H9 (cell line): Measurements from ENCODE around the gene NUDT3. TPM values are rescaled to one million over a fixed set of nuclear protein-coding genes. Genes with fewer than 3 reads are reported as not detected.

Experiments
- DNase-seq: peaks from one replicate; pipeline ENCODE4 v3.0.0-alpha.2; 2017
- H2AFZ ChIP-seq: one replicate; pipeline ENCODE4 v1.6.1; 2013; ENCODE audit warnings: mild to moderate bottlenecking, low read length, control low read depth, moderate library complexity
- H2AK5ac ChIP-seq: 2 replicates; pipeline ENCODE4 v1.6.1; 2013; ENCODE audit warnings: low read length, control low read depth, mixed read lengths; ENCODE audit not compliant: insufficient read length
- H2BK120ac ChIP-seq: one replicate; pipeline ENCODE4 v1.6.1; 2013; ENCODE audit warnings: low read depth, mild to moderate bottlenecking, low read length, control low read depth, inconsistent platforms; ENCODE audit not compliant: poor library complexity, severe bottlenecking
- H2BK12ac ChIP-seq: 2 replicates; pipeline ENCODE4 v1.6.1; 2013; ENCODE audit warnings: low read length, control low read depth, mixed read lengths, low read depth; ENCODE audit not compliant: insufficient read length
- H2BK15ac ChIP-seq: 2 replicates; pipeline ENCODE4 v1.6.1; 2013; ENCODE audit warnings: low read depth, low read length, control low read depth
- H2BK20ac ChIP-seq: one replicate; pipeline ENCODE4 v1.6.1; 2013; ENCODE audit warnings: low read depth, mild to moderate bottlenecking, low read length, control low read depth, inconsistent platforms; ENCODE audit not compliant: poor library complexity, severe bottlenecking
- H2BK5ac ChIP-seq: 2 replicates; pipeline ENCODE4 v1.6.1; 2013; ENCODE audit warnings: low read length, control low read depth, mixed read lengths; ENCODE audit not compliant: insufficient read length
- H3K14ac ChIP-seq: 2 replicates; pipeline ENCODE4 v1.6.1; 2013; ENCODE audit warnings: low read length, control low read depth; ENCODE audit not compliant: insufficient read depth
- H3K18ac ChIP-seq: 2 replicates; pipeline ENCODE4 v1.6.1; 2013; ENCODE audit warnings: low read depth, mild to moderate bottlenecking, mixed read lengths, low read length, control low read depth; ENCODE audit not compliant: insufficient read length
- H3K23ac ChIP-seq: 2 replicates; pipeline ENCODE4 v1.6.1; 2013; ENCODE audit warnings: low read length, control low read depth, mixed read lengths, low read depth; ENCODE audit not compliant: insufficient read length
- H3K23me2 ChIP-seq: 2 replicates; pipeline ENCODE4 v1.6.1; 2013; ENCODE audit warnings: low read depth, mild to moderate bottlenecking, mixed read lengths, low read length, control low read depth; ENCODE audit not compliant: insufficient read length, poor library complexity, severe bottlenecking
- H3K27ac ChIP-seq: 2 replicates; pipeline ENCODE4 v1.5.1; 2013; ENCODE audit warnings: low read length, control low read depth, mixed read lengths, low read depth; ENCODE audit not compliant: insufficient read length
- H3K27me3 ChIP-seq: 2 replicates; pipeline ENCODE4 v1.6.1; 2013; ENCODE audit warnings: low read length, control low read depth, inconsistent platforms; ENCODE audit not compliant: insufficient read depth
- H3K4ac ChIP-seq: 2 replicates; pipeline ENCODE4 v1.6.1; 2013; ENCODE audit warnings: low read depth, mild to moderate bottlenecking, control low read depth, inconsistent platforms, low read length, moderate library complexity
- H3K4me1 ChIP-seq: 2 replicates; pipeline ENCODE4 v1.6.1; 2013; ENCODE audit warnings: low read length, control low read depth, inconsistent platforms; ENCODE audit not compliant: insufficient read depth
- H3K4me2 ChIP-seq: 2 replicates; pipeline ENCODE4 v1.6.1; 2013; ENCODE audit warnings: low read length, control low read depth, mixed read lengths; ENCODE audit not compliant: insufficient read length, insufficient read depth
- H3K56ac ChIP-seq: 2 replicates; pipeline ENCODE4 v1.6.1; 2013; ENCODE audit warnings: low read depth, mild to moderate bottlenecking, mixed read lengths, low read length, control low read depth; ENCODE audit not compliant: insufficient read length
- H3K79me1 ChIP-seq: 2 replicates; pipeline ENCODE4 v1.6.1; 2013; ENCODE audit warnings: low read depth, mild to moderate bottlenecking, moderate library complexity, low read length, control low read depth, inconsistent platforms; ENCODE audit not compliant: insufficient read depth, poor library complexity, severe bottlenecking
- H3K79me2 ChIP-seq: 2 replicates; pipeline ENCODE4 v1.6.1; 2013; ENCODE audit warnings: low read length, control low read depth, inconsistent platforms; ENCODE audit not compliant: insufficient read depth
- H3K9ac ChIP-seq: 2 replicates; pipeline ENCODE4 v1.6.1; 2013; ENCODE audit warnings: low read length, control low read depth, mixed read lengths; ENCODE audit not compliant: insufficient read length; ENCODE audit errors: extremely low read depth
- H3K9me3 ChIP-seq: one replicate; pipeline ENCODE4 v1.6.1; 2013; ENCODE audit warnings: low read depth, low read length, inconsistent platforms; ENCODE audit not compliant: control insufficient read depth
- H3T11ph ChIP-seq: one replicate; pipeline ENCODE4 v1.6.1; 2013; ENCODE audit warnings: mild to moderate bottlenecking, low read length, control low read depth, inconsistent platforms
- H4K20me1 ChIP-seq: one replicate; pipeline ENCODE4 v1.6.1; 2013; ENCODE audit not compliant: control insufficient read depth, insufficient read length, insufficient read depth
- H4K5ac ChIP-seq: 2 replicates; pipeline ENCODE4 v1.6.1; 2013; ENCODE audit warnings: low read depth, mild to moderate bottlenecking, mixed read lengths, low read length, control low read depth; ENCODE audit not compliant: insufficient read length
- H4K8ac ChIP-seq: replicated peaks from 2 replicates; pipeline ENCODE4 v1.6.1; 2013; ENCODE audit warnings: low read length, control low read depth, mixed read lengths, low read depth; ENCODE audit not compliant: insufficient read length
- H4K91ac ChIP-seq: 2 replicates; pipeline ENCODE4 v1.6.1; 2013; ENCODE audit warnings: low read depth, mild to moderate bottlenecking, moderate library complexity, mixed read lengths, low read length, control low read depth; ENCODE audit not compliant: insufficient read length
- H3K27ac Mint-ChIP-seq, 3 experiments: 2 replicates in 2 of 3; 3 replicates in 1 of 3; pipeline ENCODE4 v1.8.0; 2020 to 2021; ENCODE audit warnings: mixed read lengths in 3 of 3, mild to moderate bottlenecking in 1 of 3, moderate library complexity in 1 of 3
- H3K27me3 Mint-ChIP-seq: 2 replicates; pipeline ENCODE4 v1.8.0; 2021; ENCODE audit warnings: low read depth, mild to moderate bottlenecking, moderate library complexity, mixed read lengths
- H3K36me3 Mint-ChIP-seq, 3 experiments: 2 replicates in 2 of 3; 3 replicates in 1 of 3; pipeline ENCODE4 v1.8.0; 2020 to 2021; ENCODE audit warnings: low read depth in 3 of 3, mixed read lengths in 3 of 3; ENCODE audit not compliant: insufficient read depth in 1 of 3
- H3K4me1 Mint-ChIP-seq, 2 experiments: 2 replicates each; pipeline ENCODE4 v1.8.0; 2020; ENCODE audit warnings: mixed read lengths in 2 of 2
- H3K4me3 Mint-ChIP-seq, 2 experiments: 2 replicates in 1 of 2; 3 replicates in 1 of 2; pipeline ENCODE4 v1.8.0; 2020 to 2021; ENCODE audit warnings: mild to moderate bottlenecking in 2 of 2, mixed read lengths in 2 of 2, moderate library complexity in 1 of 2
- H3K9me3 Mint-ChIP-seq, 2 experiments: 2 replicates in 1 of 2; 3 replicates in 1 of 2; pipeline ENCODE4 v1.8.0; 2020; ENCODE audit warnings: mild to moderate bottlenecking in 2 of 2, mixed read lengths in 2 of 2, moderate library complexity in 1 of 2
- WGBS: extraction: QIAGEN DNeasy Blood & Tissue Kit; methylation state at CpG from one replicate; pipeline ENCODE4 v1.1.7; 2013; ENCODE audit warnings: missing lambda C conversion rate, low lambda C conversion rate, mixed read lengths; ENCODE audit not compliant: insufficient read length; ENCODE audit errors: extremely low coverage; 5-methylcytosine and 5-hydroxymethylcytosine counted together
- total RNA-seq: library from RNA; stranded (reverse); gene quantifications from 2 replicates; pipeline ENCODE4 v1.2.1, GENCODE V29; 2021
- TF ChIP-seq, protein P1 (sequence below): fragments of 200-600 bp; sonication (generic); conservative IDR thresholded peaks from 3 replicates; pipeline ENCODE4 v1.8.0; 2021; ENCODE audit warnings: antibody characterized with exemption, mild to moderate bottlenecking

Gene NUDT3
- total RNA-seq, 1 experiment from 2014 or later: 23.6 TPM

DNA sequence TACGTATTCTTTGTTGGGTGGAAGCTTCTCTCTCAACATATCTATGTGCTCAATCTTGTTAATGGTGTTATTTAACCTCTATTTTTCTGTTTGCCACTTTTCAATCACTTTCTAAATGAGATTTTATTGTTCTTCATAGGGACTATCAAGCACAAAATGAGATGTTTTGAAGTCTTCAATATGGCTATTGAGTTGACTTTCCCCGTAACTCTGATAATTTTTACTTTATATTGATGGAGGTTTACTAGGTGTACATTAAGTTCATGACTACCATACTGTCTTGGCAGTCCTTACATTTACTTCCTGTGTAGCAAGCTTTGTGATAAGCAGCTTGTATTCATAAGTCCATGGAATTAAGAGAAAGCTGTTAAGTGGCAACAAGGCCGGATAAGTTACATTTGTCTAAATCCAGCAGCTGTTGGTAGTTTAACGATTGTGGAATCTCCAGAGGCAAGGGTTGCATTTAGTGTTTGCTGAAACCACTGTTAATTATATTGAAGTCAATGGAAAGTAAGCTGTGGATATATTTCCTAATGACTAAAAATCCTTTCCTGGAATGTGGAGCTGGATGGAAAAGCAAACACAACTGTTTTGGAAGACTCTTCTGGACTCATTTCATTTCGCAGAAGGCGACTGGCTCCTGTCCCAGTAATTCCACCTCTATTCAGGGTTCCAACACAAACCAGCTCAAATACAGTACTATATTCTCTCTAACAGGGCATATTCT lies 86.3 kb downstream of the NUDT3 start:
- Histone ChIP-seq H3K79me2 (no peaks in the 10 kb centered on the region), H2BK12ac (no peak overlapping the region), H3K79me1 (peaks cover 7% of the 10 kb centered on the region), H4K20me1 (no peaks in the 10 kb centered on the region), H2BK15ac (no peak overlapping the region), H3K9ac (no peak overlapping the region), H2BK5ac (no peak overlapping the region), H2AK5ac (no peak overlapping the region), H3K14ac (no peak overlapping the region), H4K91ac (no peak overlapping the region), H2AFZ (no peak overlapping the region), H3K4ac (no peak overlapping the region), H2BK20ac (no peak overlapping the region), H3K27ac (no peak overlapping the region), H3K23ac (no peak overlapping the region), H3K18ac (no peak overlapping the region), H3K56ac (no peak overlapping the region), H3K4me2 (no peak overlapping the region), H3T11ph (no peak overlapping the region), H3K27me3 (no peaks in the 10 kb centered on the region), H2BK120ac (no peak overlapping the region), H3K4me1 (no peaks in the 10 kb centered on the region), H4K5ac (no peak overlapping the region), H3K23me2 (no peaks in the 10 kb centered on the region), H4K8ac (no peak overlapping the region), H3K9me3 (no peaks in the 10 kb centered on the region)
- H3K27me3 Mint-ChIP-seq: no peaks in the 10 kb centered on the region
- H3K9me3 Mint-ChIP-seq: no peaks in the 10 kb centered on the region
- H3K4me1 Mint-ChIP-seq: peaks cover 8 to 18% of the 10 kb centered on the region in 2 experiments; a peak in 3 of 4 replicates
- no peak overlapping the region for H3K27ac Mint-ChIP-seq
- WGBS: no CpG with 5 or more reads among the region's 6 CpGs
- no peak for DNase-seq
- no peak overlapping the region for H3K4me3 Mint-ChIP-seq
- TF ChIP-seq, protein P1, sequence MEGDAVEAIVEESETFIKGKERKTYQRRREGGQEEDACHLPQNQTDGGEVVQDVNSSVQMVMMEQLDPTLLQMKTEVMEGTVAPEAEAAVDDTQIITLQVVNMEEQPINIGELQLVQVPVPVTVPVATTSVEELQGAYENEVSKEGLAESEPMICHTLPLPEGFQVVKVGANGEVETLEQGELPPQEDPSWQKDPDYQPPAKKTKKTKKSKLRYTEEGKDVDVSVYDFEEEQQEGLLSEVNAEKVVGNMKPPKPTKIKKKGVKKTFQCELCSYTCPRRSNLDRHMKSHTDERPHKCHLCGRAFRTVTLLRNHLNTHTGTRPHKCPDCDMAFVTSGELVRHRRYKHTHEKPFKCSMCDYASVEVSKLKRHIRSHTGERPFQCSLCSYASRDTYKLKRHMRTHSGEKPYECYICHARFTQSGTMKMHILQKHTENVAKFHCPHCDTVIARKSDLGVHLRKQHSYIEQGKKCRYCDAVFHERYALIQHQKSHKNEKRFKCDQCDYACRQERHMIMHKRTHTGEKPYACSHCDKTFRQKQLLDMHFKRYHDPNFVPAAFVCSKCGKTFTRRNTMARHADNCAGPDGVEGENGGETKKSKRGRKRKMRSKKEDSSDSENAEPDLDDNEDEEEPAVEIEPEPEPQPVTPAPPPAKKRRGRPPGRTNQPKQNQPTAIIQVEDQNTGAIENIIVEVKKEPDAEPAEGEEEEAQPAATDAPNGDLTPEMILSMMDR: no peak
- H3K36me3 Mint-ChIP-seq: no peaks in the 10 kb centered on the region
